ENCODE data around the gene ZNF536. TPM values are rescaled to one million over a fixed set of nuclear protein-coding genes. Genes with fewer than 3 reads are reported as not detected.

Gene ZNF536
- total RNA-seq, 2 donors from 2014 or later: not detected

DNA sequence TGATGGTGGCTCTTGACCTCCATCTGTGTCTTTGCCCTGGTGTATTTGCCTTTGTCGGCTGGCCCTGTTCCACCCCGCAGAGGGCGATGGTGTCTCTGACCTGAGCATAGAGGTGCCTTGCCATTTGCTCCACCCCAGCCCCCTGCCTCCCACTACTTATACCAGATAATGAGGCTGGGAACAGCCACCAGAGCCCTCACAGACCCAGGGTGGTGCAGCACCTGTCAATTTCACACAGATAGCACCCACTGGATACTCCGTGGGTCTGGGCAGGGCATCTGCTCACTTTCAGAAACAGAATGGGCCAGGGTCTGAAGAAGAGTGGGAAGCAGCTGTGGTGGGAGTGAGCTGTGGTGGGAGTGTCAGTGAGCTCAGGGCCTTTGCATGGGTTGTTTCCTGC is 4.1 kb downstream of the ZNF536 start:
- peaks cover 2% of the 10 kb centered on the region for H3K36me3 Mint-ChIP-seq (ENCODE audit: low read depth)
- ATAC-seq: no peak
- H3K27me3 Mint-ChIP-seq: peaks cover 18% of the 10 kb centered on the region

GRCh38 chr19:30376826-30377425 is 4.7 kb downstream of the ZNF536 start:
- ATAC-seq: no peak
- Mint-ChIP-seq H3K27me3 (peaks cover 17% of the 10 kb centered on the region), H3K36me3 (ENCODE audit: low read depth) (peaks cover 2% of the 10 kb centered on the region), H3K4me1 (no peaks in the 10 kb centered on the region), H3K4me3 (no peak overlapping the region), H3K27ac (no peak overlapping the region)
- DNase-seq: no peak
- no peaks in the 10 kb centered on the region for H3K9me3 ChIP-seq (ENCODE audit: control insufficient read depth, low read length, poor library complexity, severe bottlenecking)

More for the DNA sequence above, 4.1 kb downstream of the ZNF536 start:
- H3K4me1 Mint-ChIP-seq: no peaks in the 10 kb centered on the region
- no peak overlapping the region for H3K27ac Mint-ChIP-seq
- no peak overlapping the region for H3K4me3 Mint-ChIP-seq
- no peaks in the 10 kb centered on the region for H3K9me3 ChIP-seq (ENCODE audit: control insufficient read depth, low read length, poor library complexity, severe bottlenecking)
- DNase-seq: no peak

DNA sequence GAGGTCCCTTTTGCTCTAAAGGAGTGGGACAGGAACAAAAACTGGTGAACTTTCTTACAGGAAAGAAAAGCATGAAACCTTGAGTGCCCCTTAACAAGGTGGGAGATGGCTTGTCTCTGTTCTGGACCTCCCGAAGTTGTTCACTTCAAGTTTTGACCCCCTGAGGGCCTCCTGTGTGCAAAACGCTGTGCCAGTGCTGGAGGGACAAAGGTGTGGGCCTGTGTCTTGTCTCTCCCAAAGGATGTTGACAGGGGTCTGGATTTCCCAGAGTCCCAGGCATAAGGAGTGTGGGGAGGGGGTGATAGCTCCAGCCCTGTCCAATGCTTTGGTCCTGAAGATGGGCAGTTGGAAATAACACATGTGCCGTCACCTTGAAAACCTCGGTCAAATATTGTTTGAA is 6.5 kb downstream of the ZNF536 start:
- peaks cover 6% of the 10 kb centered on the region for H3K27me3 Mint-ChIP-seq
- H3K4me3 Mint-ChIP-seq: no peak overlapping the region
- ATAC-seq (no peak), DNase-seq (no peak)
- no peaks in the 10 kb centered on the region for H3K9me3 ChIP-seq (ENCODE audit: control insufficient read depth, low read length, poor library complexity, severe bottlenecking)
- no peak overlapping the region for H3K27ac Mint-ChIP-seq
- H3K4me1 Mint-ChIP-seq: no peaks in the 10 kb centered on the region
- peaks cover 2% of the 10 kb centered on the region for H3K36me3 Mint-ChIP-seq (ENCODE audit: low read depth)

GRCh38 chr19:30379841-30380610 is 7.8 kb downstream of the ZNF536 start:
- H3K36me3 Mint-ChIP-seq (ENCODE audit: low read depth): peaks cover 2% of the 10 kb centered on the region
- DNase-seq: no peak
- H3K4me1 Mint-ChIP-seq: no peaks in the 10 kb centered on the region
- no peak overlapping the region for H3K4me3 Mint-ChIP-seq
- H3K27me3 Mint-ChIP-seq: peaks cover 6% of the 10 kb centered on the region
- H3K27ac Mint-ChIP-seq: no peak overlapping the region
- ATAC-seq: no peak
- no peaks in the 10 kb centered on the region for H3K9me3 ChIP-seq (ENCODE audit: control insufficient read depth, low read length, poor library complexity, severe bottlenecking)

GRCh38 chr19:30381366-30381765 is 9.2 kb downstream of the ZNF536 start:
- H3K27ac Mint-ChIP-seq: no peak overlapping the region
- no peak for ATAC-seq
- no peak overlapping the region for H3K4me3 Mint-ChIP-seq
- H3K36me3 Mint-ChIP-seq (ENCODE audit: low read depth): no peaks in the 10 kb centered on the region
- no peaks in the 10 kb centered on the region for H3K9me3 ChIP-seq (ENCODE audit: control insufficient read depth, low read length, poor library complexity, severe bottlenecking)
- H3K27me3 Mint-ChIP-seq: peaks cover 6% of the 10 kb centered on the region
- DNase-seq: no peak
- H3K4me1 Mint-ChIP-seq: no peaks in the 10 kb centered on the region

- H3K4me1 Mint-ChIP-seq: no peaks in the 10 kb centered on the region
- ATAC-seq: no peak
- H3K36me3 Mint-ChIP-seq (ENCODE audit: low read depth): no peaks in the 10 kb centered on the region
These were observed 13.0 kb downstream of the ZNF536 start for GRCh38 chr19:30385174-30385573.

DNA sequence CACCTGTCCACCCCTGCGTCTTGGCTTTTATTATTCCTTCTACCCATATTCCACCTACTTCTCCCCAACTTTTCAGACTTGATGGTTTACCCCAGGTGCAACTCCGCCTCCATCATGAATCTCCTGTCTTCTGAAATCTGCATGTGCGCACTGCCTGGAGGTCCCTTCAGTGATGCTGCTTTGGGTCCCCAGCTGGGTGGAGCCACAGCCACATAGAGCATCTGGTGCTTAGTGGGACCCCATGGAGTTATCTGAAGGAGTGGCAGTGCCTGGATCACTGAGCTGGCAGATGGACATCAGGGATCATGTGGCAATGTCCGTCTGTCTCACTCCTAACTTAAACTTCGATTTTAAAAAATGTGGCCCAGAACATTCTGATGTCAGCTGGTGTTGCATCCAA is 13.5 kb downstream of the ZNF536 start:
- no peaks in the 10 kb centered on the region for H3K4me1 Mint-ChIP-seq
- no peaks in the 10 kb centered on the region for H3K36me3 Mint-ChIP-seq (ENCODE audit: low read depth)
- no peak overlapping the region for H3K4me3 Mint-ChIP-seq
- ATAC-seq (no peak), DNase-seq (no peak)
- H3K27me3 Mint-ChIP-seq: peaks cover 4% of the 10 kb centered on the region
- H3K9me3 ChIP-seq (ENCODE audit: control insufficient read depth, low read length, poor library complexity, severe bottlenecking): no peaks in the 10 kb centered on the region
- no peak overlapping the region for H3K27ac Mint-ChIP-seq

More at GRCh38 chr19:30385174-30385573, 13.0 kb downstream of the ZNF536 start:
- Mint-ChIP-seq H3K27me3 (peaks cover 4% of the 10 kb centered on the region), H3K27ac (no peak overlapping the region), H3K4me3 (no peak overlapping the region)
- no peaks in the 10 kb centered on the region for H3K9me3 ChIP-seq (ENCODE audit: control insufficient read depth, low read length, poor library complexity, severe bottlenecking)
- DNase-seq: no peak

- ATAC-seq (no peak), DNase-seq (no peak)
- H3K36me3 Mint-ChIP-seq (ENCODE audit: low read depth): no peaks in the 10 kb centered on the region
- H3K27ac Mint-ChIP-seq: no peak overlapping the region
- H3K4me1 Mint-ChIP-seq: no peaks in the 10 kb centered on the region
- peaks cover 4% of the 10 kb centered on the region for H3K27me3 Mint-ChIP-seq
- H3K4me3 Mint-ChIP-seq: no peak overlapping the region
- H3K9me3 ChIP-seq (ENCODE audit: control insufficient read depth, low read length, poor library complexity, severe bottlenecking): no peaks in the 10 kb centered on the region
These were observed 14.5 kb downstream of the ZNF536 start for GRCh38 chr19:30386551-30387143.

- Mint-ChIP-seq H3K4me1 (no peaks in the 10 kb centered on the region), H3K27ac (no peak overlapping the region), H3K27me3 (peaks cover 4% of the 10 kb centered on the region), H3K36me3 (ENCODE audit: low read depth) (no peaks in the 10 kb centered on the region), H3K4me3 (no peak overlapping the region)
- H3K9me3 ChIP-seq (ENCODE audit: control insufficient read depth, low read length, poor library complexity, severe bottlenecking): no peaks in the 10 kb centered on the region
- ATAC-seq (no peak), DNase-seq (no peak)
These were observed 15.3 kb downstream of the ZNF536 start for GRCh38 chr19:30387311-30388115.

GRCh38 chr19:30388327-30388726 is 16.1 kb downstream of the ZNF536 start:
- Mint-ChIP-seq H3K4me3 (no peak overlapping the region), H3K4me1 (no peaks in the 10 kb centered on the region), H3K27me3 (peaks cover 4% of the 10 kb centered on the region), H3K27ac (no peak overlapping the region), H3K36me3 (ENCODE audit: low read depth) (no peaks in the 10 kb centered on the region)
- DNase-seq (no peak), ATAC-seq (no peak)
- no peaks in the 10 kb centered on the region for H3K9me3 ChIP-seq (ENCODE audit: control insufficient read depth, low read length, poor library complexity, severe bottlenecking)

DNA sequence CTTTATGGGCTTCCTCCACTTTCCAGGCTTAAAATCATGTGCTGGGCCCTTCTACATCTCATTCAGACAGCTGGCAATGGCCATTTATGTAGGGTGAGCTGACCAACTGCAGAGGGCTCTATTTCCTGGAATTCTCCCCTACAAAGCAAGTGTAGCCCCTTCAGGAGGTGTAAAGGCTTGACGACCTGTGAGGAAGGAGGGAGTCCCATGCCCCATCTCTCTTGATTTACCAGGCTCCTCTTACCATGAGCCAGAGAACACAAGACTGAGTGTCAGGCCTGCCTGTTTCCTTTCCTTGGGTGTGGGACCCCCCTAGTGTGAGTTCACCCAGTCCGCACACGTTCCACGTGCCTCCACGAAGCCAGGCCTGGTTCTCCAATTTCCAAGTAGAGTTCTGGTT is 16.6 kb downstream of the ZNF536 start:
- Mint-ChIP-seq H3K4me1 (no peaks in the 10 kb centered on the region), H3K27me3 (peaks cover 4% of the 10 kb centered on the region), H3K36me3 (ENCODE audit: low read depth) (no peaks in the 10 kb centered on the region), H3K4me3 (no peak overlapping the region), H3K27ac (no peak overlapping the region)
- DNase-seq: no peak
- no peak for ATAC-seq
- H3K9me3 ChIP-seq (ENCODE audit: control insufficient read depth, low read length, poor library complexity, severe bottlenecking): no peaks in the 10 kb centered on the region

DNA sequence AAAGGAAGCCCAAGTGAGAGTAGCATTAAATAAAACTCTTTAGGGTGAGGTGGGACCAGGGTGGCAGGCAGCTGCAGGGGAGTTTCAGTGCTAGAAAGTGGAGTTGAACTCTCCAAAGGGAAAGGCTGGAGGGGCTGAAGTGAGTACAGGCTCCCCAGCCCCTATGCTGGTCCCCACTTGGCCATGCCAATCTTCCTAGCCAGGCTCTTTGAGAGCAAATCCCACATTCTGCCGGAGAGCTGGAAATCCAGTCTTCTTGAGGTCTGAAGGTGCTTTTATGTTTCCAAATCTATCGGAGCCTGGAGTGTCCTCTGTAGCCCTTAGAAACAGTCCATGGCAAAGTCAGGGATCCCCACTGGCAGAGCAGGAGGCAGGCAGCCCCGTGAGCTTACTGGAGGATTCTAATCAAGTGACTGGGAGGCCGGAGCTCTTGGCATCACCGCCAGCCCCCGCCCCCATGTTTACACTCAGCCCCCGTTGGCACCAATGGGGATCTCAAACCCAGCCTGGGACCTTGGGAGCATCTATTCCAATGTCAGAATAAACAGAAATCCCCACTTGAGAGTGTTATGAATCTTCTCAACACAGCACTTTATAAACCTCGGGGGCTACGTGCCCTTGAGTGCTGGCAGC is 18.3 kb downstream of the ZNF536 start:
- no peak overlapping the region for H3K4me3 Mint-ChIP-seq
- no peaks in the 10 kb centered on the region for H3K9me3 ChIP-seq (ENCODE audit: control insufficient read depth, low read length, poor library complexity, severe bottlenecking)
- no peak overlapping the region for H3K27ac Mint-ChIP-seq
- H3K4me1 Mint-ChIP-seq: no peaks in the 10 kb centered on the region
- no peak for DNase-seq
- H3K36me3 Mint-ChIP-seq (ENCODE audit: low read depth): no peaks in the 10 kb centered on the region
- H3K27me3 Mint-ChIP-seq: peaks cover 4% of the 10 kb centered on the region
- ATAC-seq: no peak

DNA sequence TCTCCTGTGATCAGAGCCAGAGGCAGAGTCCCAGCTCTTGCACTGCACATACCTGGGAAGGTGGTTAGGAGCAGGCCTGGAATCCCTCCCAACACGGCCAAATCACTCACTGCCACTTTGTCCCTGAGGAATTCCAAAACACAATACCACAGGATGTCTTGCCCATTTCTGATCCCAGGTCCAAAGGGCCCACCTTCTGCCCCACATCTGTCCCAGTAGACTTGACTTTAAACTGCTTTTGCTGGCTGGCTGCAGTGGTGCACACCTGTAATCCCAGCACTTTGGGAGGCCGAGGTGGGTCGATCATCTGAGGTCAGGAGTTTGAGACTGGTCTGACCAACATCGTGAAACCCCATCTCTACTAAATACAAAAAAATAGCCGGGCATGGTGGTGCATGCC is 18.9 kb downstream of the ZNF536 start:
- DNase-seq (no peak), ATAC-seq (no peak)
- H3K4me1 Mint-ChIP-seq: no peaks in the 10 kb centered on the region
- no peaks in the 10 kb centered on the region for H3K36me3 Mint-ChIP-seq (ENCODE audit: low read depth)
- H3K4me3 Mint-ChIP-seq: no peak overlapping the region
- no peak overlapping the region for H3K27ac Mint-ChIP-seq
- H3K27me3 Mint-ChIP-seq: peaks cover 4% of the 10 kb centered on the region
- H3K9me3 ChIP-seq (ENCODE audit: control insufficient read depth, low read length, poor library complexity, severe bottlenecking): no peaks in the 10 kb centered on the region
